Kidney (tissue), 14 donors: Measurements from ENCODE around the gene ERC2. TPM values are rescaled to one million over a fixed set of nuclear protein-coding genes. Genes with fewer than 3 reads are reported as not detected.

Source experiments
- DNase-seq, 5 donors: peaks; one replicate each; pipeline ENCODE4 v3.0.0-alpha.2; 2013 to 2020
- FAIRE-seq: peaks from 2 replicates; lab custom pipeline; 2012; peaks lifted over from hg19 to GRCh38; lab: Jason Lieb, UNC
- H3K27ac ChIP-seq, 2 donors: one replicate each; pipeline ENCODE4 v1.7.0; 2013; ENCODE audit warnings: low read depth in 2 of 2, low read length in 2 of 2, inconsistent platforms in 1 of 2
- H3K27me3 ChIP-seq: one replicate; pipeline ENCODE4 v1.7.1; 2013; ENCODE audit warnings: low read length, inconsistent platforms; ENCODE audit not compliant: control insufficient read depth, insufficient read depth
- H3K36me3 ChIP-seq, 3 donors: one replicate each; pipeline versions ENCODE4 v1.7.0 to v1.7.1; 2013; ENCODE audit warnings: low read length in 3 of 3, control low read depth in 1 of 3, inconsistent platforms in 1 of 3; ENCODE audit not compliant: insufficient read depth in 3 of 3, control insufficient read depth in 2 of 3
- H3K4me1 ChIP-seq, 3 donors: one replicate each; pipeline versions ENCODE4 v1.7.0 to v1.7.1; 2013; ENCODE audit warnings: low read length in 3 of 3, inconsistent platforms in 1 of 3, low read depth in 1 of 3; ENCODE audit not compliant: control insufficient read depth in 2 of 3, insufficient read depth in 2 of 3
- H3K4me3 ChIP-seq, 3 donors: one replicate each; pipeline versions ENCODE4 v1.7.0 to v1.8.1; 2013; ENCODE audit warnings: low read length in 3 of 3, control low read depth in 1 of 3, inconsistent platforms in 1 of 3
- H3K9ac ChIP-seq, 3 donors: one replicate each; pipeline versions ENCODE4 v1.7.0 to v1.7.1; 2013; ENCODE audit warnings: low read length in 3 of 3, control low read depth in 1 of 3, inconsistent platforms in 1 of 3
- H3K9me3 ChIP-seq, 3 donors: one replicate each; pipeline versions ENCODE4 v1.7.0 to v1.7.1; 2013; ENCODE audit warnings: low read length in 3 of 3, control low read depth in 1 of 3, inconsistent platforms in 1 of 3; ENCODE audit not compliant: control insufficient read depth in 2 of 3, insufficient read depth in 1 of 3
- intact Hi-C: fragments of 100-400 bp; cut with DNase I; formaldehyde crosslinking; loops from one replicate; pipeline ENCODE4 v1.11.1; 2022
- polyA plus RNA-seq: library from polyadenylated mRNA; stranded (reverse); fragments of 350-450 nt; fragmentation: Illumina TruSeq; extraction: RNeasy Lipid Tissue Mini Kit (QIAGEN cat#74804); gene quantifications from one replicate; pipeline ENCODE4 v1.2.3, GENCODE V29; 2014; ENCODE audit warnings: low read depth, low replicate concordance; ENCODE audit not compliant: insufficient read depth
- total RNA-seq: library from RNA; stranded (reverse); fragmentation: NEBNext Ultra II Directional; extraction: Animal tissue kit (Norgen Biotek cat#: 25700); gene quantifications from one replicate; pipeline ENCODE4 v1.2.1, GENCODE V29; 2021
- TF ChIP-seq, protein P1 (sequence below): IDR thresholded peaks from 3 replicates; pipeline ENCODE4 v1.5.1; 2012; ENCODE audit warnings: mild to moderate bottlenecking, moderate library complexity, borderline replicate concordance; ENCODE audit not compliant: insufficient read depth; ENCODE audit errors: extremely low read depth
- donor health status: control.
- donor health status: control.
- donor health status: control.
- donor health status: control.
- donor health status: control.
- donor health status: DM: yes; HTN: yes; CAD: no.
- donor health status: Normal renal cell carcinoma (clear cell type).

Gene ERC2
- total and polyA plus RNA-seq, 2 donors from 2014 or later = 0.92 to 3.8 TPM

DNA sequence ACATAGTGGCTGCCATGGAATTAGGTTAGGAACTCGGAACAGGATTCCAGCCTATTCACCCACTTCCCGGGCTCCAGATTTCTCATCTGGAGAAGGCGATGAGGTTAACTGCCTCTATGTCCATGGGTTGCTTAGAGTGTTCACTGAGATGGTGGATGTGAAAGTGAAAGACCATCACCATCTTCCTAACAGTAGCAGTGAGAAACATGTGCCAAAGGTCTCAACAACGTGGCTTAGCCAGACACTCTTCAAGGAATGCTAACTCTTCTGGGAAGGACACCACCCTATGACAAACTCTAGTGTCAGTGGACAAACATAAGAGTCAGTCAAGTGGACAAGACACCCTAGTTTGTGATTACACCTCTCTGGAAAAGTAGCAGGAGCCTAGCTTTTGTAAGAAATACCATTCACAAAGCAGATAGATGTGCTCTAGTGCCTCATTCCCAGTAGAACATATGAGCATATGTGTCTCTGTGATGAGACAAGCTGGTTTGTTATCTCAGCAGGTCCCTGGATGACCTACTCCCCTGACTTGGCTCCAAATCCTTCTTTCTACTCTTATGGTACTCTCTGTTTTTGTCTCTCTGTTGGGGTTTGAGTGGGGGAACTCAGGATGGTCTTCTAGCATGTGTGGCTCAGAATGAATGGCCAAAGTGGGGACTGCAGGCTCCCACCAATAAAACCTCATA is 770.9 kb downstream of the ERC2 start:
- Histone ChIP-seq H3K27me3 (no peaks in the 10 kb centered on the region), H3K4me1 (no peaks in the 10 kb centered on the region), H3K4me3 (no peak overlapping the region), H3K9ac (no peak overlapping the region), H3K9me3 (no peaks in the 10 kb centered on the region), H3K27ac (no peak overlapping the region), H3K36me3 (no peaks in the 10 kb centered on the region)
- TF ChIP-seq, protein P1, sequence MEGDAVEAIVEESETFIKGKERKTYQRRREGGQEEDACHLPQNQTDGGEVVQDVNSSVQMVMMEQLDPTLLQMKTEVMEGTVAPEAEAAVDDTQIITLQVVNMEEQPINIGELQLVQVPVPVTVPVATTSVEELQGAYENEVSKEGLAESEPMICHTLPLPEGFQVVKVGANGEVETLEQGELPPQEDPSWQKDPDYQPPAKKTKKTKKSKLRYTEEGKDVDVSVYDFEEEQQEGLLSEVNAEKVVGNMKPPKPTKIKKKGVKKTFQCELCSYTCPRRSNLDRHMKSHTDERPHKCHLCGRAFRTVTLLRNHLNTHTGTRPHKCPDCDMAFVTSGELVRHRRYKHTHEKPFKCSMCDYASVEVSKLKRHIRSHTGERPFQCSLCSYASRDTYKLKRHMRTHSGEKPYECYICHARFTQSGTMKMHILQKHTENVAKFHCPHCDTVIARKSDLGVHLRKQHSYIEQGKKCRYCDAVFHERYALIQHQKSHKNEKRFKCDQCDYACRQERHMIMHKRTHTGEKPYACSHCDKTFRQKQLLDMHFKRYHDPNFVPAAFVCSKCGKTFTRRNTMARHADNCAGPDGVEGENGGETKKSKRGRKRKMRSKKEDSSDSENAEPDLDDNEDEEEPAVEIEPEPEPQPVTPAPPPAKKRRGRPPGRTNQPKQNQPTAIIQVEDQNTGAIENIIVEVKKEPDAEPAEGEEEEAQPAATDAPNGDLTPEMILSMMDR = no peak
- no peak for FAIRE-seq
- DNase-seq = no peak
- intact Hi-C loops = no loop called here

DNA sequence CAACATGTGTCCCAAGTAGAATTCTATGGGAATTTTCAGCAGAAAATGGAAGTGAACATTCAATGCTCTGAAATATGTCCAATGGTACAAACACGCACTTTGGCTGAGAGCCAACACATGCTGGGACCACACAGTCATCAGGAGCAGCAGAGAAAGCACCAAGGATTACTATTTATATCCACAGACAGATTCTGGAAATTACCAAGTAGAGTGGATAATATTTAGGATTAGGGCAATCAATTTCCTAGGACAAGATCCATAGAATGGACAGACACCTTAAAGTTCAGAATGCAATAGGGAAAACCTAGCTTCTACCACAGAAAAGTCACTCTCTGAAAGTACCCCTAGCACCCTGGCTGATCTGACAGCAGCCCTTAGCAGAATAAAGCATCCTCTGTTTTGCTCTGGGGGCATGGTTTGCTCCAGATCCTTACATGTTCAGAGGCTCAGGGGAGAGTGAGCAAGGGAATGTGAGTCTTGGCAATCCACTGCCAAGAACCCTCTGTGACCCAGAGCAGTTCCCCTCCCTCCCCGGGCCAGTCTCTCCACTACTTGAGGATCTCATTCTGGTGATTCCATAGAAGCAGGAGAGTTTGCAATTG is 775.2 kb downstream of the ERC2 start:
- FAIRE-seq = no peak

DNA sequence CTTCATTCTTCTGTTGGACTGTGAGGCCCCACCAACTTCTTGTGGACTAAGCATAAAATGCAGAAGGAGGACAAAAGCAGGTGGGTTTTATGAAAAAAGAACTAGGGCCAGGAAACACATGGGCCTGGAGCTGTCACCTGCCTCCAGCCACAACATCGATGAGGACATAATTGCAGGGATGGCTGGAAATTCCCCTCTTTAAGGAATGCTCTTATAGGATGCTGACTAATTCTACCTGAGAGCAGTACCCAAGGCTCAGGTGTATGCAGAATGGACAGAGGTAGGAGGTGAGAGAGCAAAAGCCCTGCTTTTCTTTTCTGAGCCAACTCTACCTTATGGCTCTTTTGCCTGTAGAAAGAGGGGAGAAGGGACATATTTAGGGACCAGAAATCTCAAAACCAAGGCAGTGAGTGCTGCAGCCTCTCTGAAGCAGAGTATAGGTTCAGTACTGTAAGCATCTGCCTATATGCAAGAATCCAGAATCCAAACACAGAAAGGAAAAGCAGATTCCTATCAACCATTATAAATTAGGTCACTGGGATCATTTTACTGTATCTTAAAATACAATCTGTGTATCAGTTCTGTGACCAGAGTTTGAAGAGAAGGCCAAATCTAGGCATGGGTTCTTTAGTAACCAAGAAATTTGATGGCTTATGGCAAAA is 775.8 kb downstream of the ERC2 start:
- Histone ChIP-seq H3K4me3 (no peak overlapping the region), H3K27ac (no peak overlapping the region), H3K27me3 (no peaks in the 10 kb centered on the region), H3K9ac (no peak overlapping the region), H3K4me1 (peaks cover 0 to 6% (median 2%) of the 10 kb centered on the region in 3 donors), H3K9me3 (no peaks in the 10 kb centered on the region), H3K36me3 (no peaks in the 10 kb centered on the region)
- no peak for FAIRE-seq
- no peak for DNase-seq
- TF ChIP-seq, protein P1 = no peak
- intact Hi-C loops = no loop called here

More for the DNA sequence above, 775.2 kb downstream of the ERC2 start:
- TF ChIP-seq, protein P1 = no peak
- peaks cover 0 to 3% (median 2%) of the 10 kb centered on the region in 3 donors for H3K4me1 ChIP-seq
- intact Hi-C loops = no loop called here
- H3K27me3 ChIP-seq = no peaks in the 10 kb centered on the region
- no peaks in the 10 kb centered on the region for H3K9me3 ChIP-seq
- DNase-seq = no peak
- H3K9ac ChIP-seq = no peak overlapping the region
- no peaks in the 10 kb centered on the region for H3K36me3 ChIP-seq
- H3K27ac ChIP-seq = no peak overlapping the region
- H3K4me3 ChIP-seq = no peak overlapping the region
